ENCODE measurements around the gene ZHX3. TPM values are rescaled to one million over a fixed set of nuclear protein-coding genes. Genes with fewer than 3 reads are reported as not detected.
A peak's percentile ranks its signal among the peaks of the same experiment; 100 is the strongest.

Gene ZHX3
- total RNA-seq, 1 experiment from 2014 or later, result 24.6 TPM

DNA sequence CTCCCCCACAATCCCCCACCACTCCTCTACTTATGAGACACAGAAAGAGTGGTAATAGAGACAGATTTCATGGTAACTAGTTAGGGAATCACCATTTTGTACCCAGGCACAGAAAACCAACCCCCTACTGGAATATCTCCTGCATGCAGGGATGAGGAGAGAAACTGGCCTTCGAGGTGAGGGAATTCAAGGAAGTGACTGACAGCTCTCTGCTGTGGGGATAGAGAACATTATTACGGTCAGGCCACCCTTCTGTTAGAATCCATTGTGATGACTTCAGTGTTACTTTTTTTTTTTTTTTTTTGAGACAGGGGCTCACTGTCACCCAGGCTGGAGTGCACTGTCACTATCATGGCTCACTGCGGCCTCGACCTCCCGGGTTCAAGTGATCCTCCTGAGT lies 9.6 kb upstream of the ZHX3 start:
- Mint-ChIP-seq H3K4me1 (ENCODE audit: low read depth, unreplicated experiment) (peaks cover 16% of the 10 kb centered on the region), H3K4me3 (ENCODE audit: unreplicated experiment) (no peak overlapping the region), H3K27me3 (ENCODE audit: insufficient read depth, unreplicated experiment) (no peaks in the 10 kb centered on the region), H3K9me3 (ENCODE audit: unreplicated experiment) (no peaks in the 10 kb centered on the region), H3K36me3 (ENCODE audit: insufficient read depth, unreplicated experiment) (no peaks in the 10 kb centered on the region), H3K27ac (ENCODE audit: unreplicated experiment) (no peak overlapping the region)
- BruUV-seq (replicated peaks), result no TSS peak
- TF ChIP-seq, protein P1, sequence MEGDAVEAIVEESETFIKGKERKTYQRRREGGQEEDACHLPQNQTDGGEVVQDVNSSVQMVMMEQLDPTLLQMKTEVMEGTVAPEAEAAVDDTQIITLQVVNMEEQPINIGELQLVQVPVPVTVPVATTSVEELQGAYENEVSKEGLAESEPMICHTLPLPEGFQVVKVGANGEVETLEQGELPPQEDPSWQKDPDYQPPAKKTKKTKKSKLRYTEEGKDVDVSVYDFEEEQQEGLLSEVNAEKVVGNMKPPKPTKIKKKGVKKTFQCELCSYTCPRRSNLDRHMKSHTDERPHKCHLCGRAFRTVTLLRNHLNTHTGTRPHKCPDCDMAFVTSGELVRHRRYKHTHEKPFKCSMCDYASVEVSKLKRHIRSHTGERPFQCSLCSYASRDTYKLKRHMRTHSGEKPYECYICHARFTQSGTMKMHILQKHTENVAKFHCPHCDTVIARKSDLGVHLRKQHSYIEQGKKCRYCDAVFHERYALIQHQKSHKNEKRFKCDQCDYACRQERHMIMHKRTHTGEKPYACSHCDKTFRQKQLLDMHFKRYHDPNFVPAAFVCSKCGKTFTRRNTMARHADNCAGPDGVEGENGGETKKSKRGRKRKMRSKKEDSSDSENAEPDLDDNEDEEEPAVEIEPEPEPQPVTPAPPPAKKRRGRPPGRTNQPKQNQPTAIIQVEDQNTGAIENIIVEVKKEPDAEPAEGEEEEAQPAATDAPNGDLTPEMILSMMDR (IDR thresholded peaks at IDR 0.05; ENCODE audit: insufficient read depth in 1 of 2, low read depth in 1 of 2, low read length in 1 of 2, severe bottlenecking in 1 of 2, unreplicated experiment in 1 of 2), result no peak
- ChIA-PET POLR2A (no interaction called here), CTCF (interaction anchor here (0.7 to 1.5 kb wide), 3 partner anchors 9 to 121 kb away, joined by 3 to 4 read pairs (median 4); no protein-coding TSS in a partner anchor)
- H3K4me1 ChIP-seq, result peaks cover 8% of the 10 kb centered on the region
- H3K36me3 ChIP-seq (ENCODE audit: control insufficient read depth, insufficient read depth, low read length), result no peaks in the 10 kb centered on the region
- DNase-seq, result peak in 1 of 2 experiments; percentile 33
- H3K9me3 ChIP-seq, result no peaks in the 10 kb centered on the region
- no peaks in the 10 kb centered on the region for H3K27me3 ChIP-seq (replicated peaks; ENCODE audit: control insufficient read depth, insufficient read depth, low read length)
- H3K4me3 ChIP-seq (ENCODE audit: low read depth, low read length), result no peak overlapping the region
- intact Hi-C loops (cut with micrococcal nuclease; ENCODE audit: unreplicated experiment), result no loop called here

DNA sequence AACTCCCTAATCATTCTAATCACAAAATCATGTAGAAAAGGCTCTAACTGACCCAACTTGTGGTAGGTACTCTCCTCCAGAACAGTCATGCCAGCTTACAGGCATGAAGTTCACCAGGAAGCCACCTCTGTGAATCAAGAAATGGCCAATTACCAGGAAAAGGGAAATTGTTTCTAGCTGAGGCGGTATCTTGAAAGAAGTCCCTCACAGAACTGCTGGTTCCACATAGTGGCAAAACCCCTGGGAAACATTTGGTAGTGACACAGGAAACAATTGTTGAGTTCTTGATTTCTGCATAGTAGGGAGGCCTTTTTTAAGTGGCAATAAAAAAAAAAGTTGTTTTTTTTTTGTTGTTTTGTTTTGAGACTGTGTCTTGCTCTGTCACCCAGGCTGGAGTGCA lies 3.4 kb upstream of the ZHX3 start:
- H3K4me1 ChIP-seq, result peaks cover 17% of the 10 kb centered on the region
- Mint-ChIP-seq H3K27ac (ENCODE audit: unreplicated experiment) (no peak overlapping the region), H3K4me3 (ENCODE audit: unreplicated experiment) (no peak overlapping the region), H3K36me3 (ENCODE audit: insufficient read depth, unreplicated experiment) (no peaks in the 10 kb centered on the region), H3K4me1 (ENCODE audit: low read depth, unreplicated experiment) (peaks cover 30% of the 10 kb centered on the region), H3K9me3 (ENCODE audit: unreplicated experiment) (no peaks in the 10 kb centered on the region), H3K27me3 (ENCODE audit: insufficient read depth, unreplicated experiment) (no peaks in the 10 kb centered on the region)
- no TSS peak for BruUV-seq (replicated peaks)
- DNase-seq, result peak in 1 of 2 experiments; percentile 13
- no peaks in the 10 kb centered on the region for H3K36me3 ChIP-seq (ENCODE audit: control insufficient read depth, insufficient read depth, low read length)
- ChIA-PET CTCF (interaction anchor here (0.9 to 2.0 kb wide), 5 partner anchors 18 to 148 kb away, joined by 4 to 11 read pairs (median 5); partner anchors contain the start of gene LPIN3), POLR2A (interaction anchor here (0.6 to 1.0 kb wide), 2 partner anchors 19 to 20 kb away, joined by 3 read pairs; partner anchors contain the start of gene LPIN3)
- no peak overlapping the region for H3K4me3 ChIP-seq (ENCODE audit: low read depth, low read length)
- no peaks in the 10 kb centered on the region for H3K9me3 ChIP-seq
- intact Hi-C loops (cut with micrococcal nuclease; ENCODE audit: unreplicated experiment), result no loop called here
- H3K27me3 ChIP-seq (replicated peaks; ENCODE audit: control insufficient read depth, insufficient read depth, low read length), result no peaks in the 10 kb centered on the region
- TF ChIP-seq, protein P1 (IDR thresholded peaks at IDR 0.05; ENCODE audit: insufficient read depth in 1 of 2, low read depth in 1 of 2, low read length in 1 of 2, severe bottlenecking in 1 of 2, unreplicated experiment in 1 of 2), result no peak

DNA sequence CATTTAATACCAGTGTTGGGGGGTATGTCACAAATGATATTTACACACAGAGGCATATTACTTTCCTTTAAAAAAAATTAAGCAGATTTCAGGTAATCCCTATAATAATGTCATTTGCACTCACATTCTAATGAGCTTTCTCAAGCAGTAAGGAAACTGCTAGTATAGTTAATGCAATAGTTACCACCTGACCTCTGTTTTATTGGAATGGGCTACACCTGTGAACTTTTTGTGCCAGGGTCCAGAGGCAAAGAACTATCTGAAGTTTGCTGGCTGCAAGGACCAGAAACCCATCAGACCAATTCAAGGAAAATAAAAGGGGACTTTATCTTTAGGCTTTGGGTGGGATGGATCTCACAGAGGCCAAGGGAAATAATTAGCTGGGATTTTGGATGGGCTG lies 2.9 kb upstream of the ZHX3 start:
- ChIA-PET CTCF (interaction anchor here (2.0 kb wide), 1 partner anchor 91 kb away, joined by 4 read pairs; no protein-coding TSS in a partner anchor), POLR2A (no interaction called here)
- Histone ChIP-seq H3K9me3 (no peaks in the 10 kb centered on the region), H3K36me3 (ENCODE audit: control insufficient read depth, insufficient read depth, low read length) (no peaks in the 10 kb centered on the region), H3K4me1 (peaks cover 18% of the 10 kb centered on the region), H3K27me3 (replicated peaks; ENCODE audit: control insufficient read depth, insufficient read depth, low read length) (no peaks in the 10 kb centered on the region), H3K4me3 (ENCODE audit: low read depth, low read length) (no peak overlapping the region)
- no peaks in the 10 kb centered on the region for H3K27me3 Mint-ChIP-seq (ENCODE audit: insufficient read depth, unreplicated experiment)
- intact Hi-C loops (cut with micrococcal nuclease; ENCODE audit: unreplicated experiment), result no loop called here
- no peaks in the 10 kb centered on the region for H3K9me3 Mint-ChIP-seq (ENCODE audit: unreplicated experiment)
- peak in 1 of 2 experiments; percentile 5 for DNase-seq
- H3K27ac Mint-ChIP-seq (ENCODE audit: unreplicated experiment), result no peak overlapping the region
- TF ChIP-seq, protein P1 (IDR thresholded peaks at IDR 0.05; ENCODE audit: insufficient read depth in 1 of 2, low read depth in 1 of 2, low read length in 1 of 2, severe bottlenecking in 1 of 2, unreplicated experiment in 1 of 2), result no peak
- no peak overlapping the region for H3K4me3 Mint-ChIP-seq (ENCODE audit: unreplicated experiment)
- H3K4me1 Mint-ChIP-seq (ENCODE audit: low read depth, unreplicated experiment), result peaks cover 30% of the 10 kb centered on the region
- no peaks in the 10 kb centered on the region for H3K36me3 Mint-ChIP-seq (ENCODE audit: insufficient read depth, unreplicated experiment)
- no TSS peak for BruUV-seq (replicated peaks)
